IPS DF 6.9 (cell line): ENCODE measurements around the gene LAMB2.
A peak's percentile ranks its signal among the peaks of the same experiment; 100 is the strongest.

Source experiments
- DNase-seq: peaks from one replicate; pipeline ENCODE4 v3.0.0-alpha.2; 2013; ENCODE audit warnings: low read depth, low spot score
- H3K27ac ChIP-seq: one replicate; pipeline ENCODE4 v1.5.1; 2013; ENCODE audit warnings: low read length, control low read depth
- H3K27me3 ChIP-seq: 2 replicates; pipeline ENCODE4 v1.6.1; 2013; ENCODE audit warnings: mild to moderate bottlenecking, low read length; ENCODE audit not compliant: control insufficient read depth, insufficient read depth
- H3K36me3 ChIP-seq: 2 replicates; pipeline ENCODE4 v1.6.1; 2013; ENCODE audit warnings: low read length; ENCODE audit not compliant: control insufficient read depth, insufficient read depth
- H3K4me1 ChIP-seq: 2 replicates; pipeline ENCODE4 v1.6.1; 2013; ENCODE audit warnings: low read length; ENCODE audit not compliant: control insufficient read depth, insufficient read depth
- H3K4me3 ChIP-seq: 2 replicates; pipeline ENCODE4 v1.5.1; 2013; ENCODE audit warnings: mild to moderate bottlenecking, low read length
- H3K9me3 ChIP-seq: 2 replicates; pipeline ENCODE4 v1.6.1; 2013; ENCODE audit warnings: low read length, inconsistent platforms; ENCODE audit not compliant: control insufficient read depth, insufficient read depth
- WGBS: extraction: QIAGEN DNeasy Blood & Tissue Kit; methylation state at CpG from one replicate; pipeline ENCODE4 v1.1.7; 2013; ENCODE audit warnings: mixed read lengths, missing lambda C conversion rate; ENCODE audit not compliant: insufficient read length, insufficient coverage; 5-methylcytosine and 5-hydroxymethylcytosine counted together

Gene LAMB2

DNA sequence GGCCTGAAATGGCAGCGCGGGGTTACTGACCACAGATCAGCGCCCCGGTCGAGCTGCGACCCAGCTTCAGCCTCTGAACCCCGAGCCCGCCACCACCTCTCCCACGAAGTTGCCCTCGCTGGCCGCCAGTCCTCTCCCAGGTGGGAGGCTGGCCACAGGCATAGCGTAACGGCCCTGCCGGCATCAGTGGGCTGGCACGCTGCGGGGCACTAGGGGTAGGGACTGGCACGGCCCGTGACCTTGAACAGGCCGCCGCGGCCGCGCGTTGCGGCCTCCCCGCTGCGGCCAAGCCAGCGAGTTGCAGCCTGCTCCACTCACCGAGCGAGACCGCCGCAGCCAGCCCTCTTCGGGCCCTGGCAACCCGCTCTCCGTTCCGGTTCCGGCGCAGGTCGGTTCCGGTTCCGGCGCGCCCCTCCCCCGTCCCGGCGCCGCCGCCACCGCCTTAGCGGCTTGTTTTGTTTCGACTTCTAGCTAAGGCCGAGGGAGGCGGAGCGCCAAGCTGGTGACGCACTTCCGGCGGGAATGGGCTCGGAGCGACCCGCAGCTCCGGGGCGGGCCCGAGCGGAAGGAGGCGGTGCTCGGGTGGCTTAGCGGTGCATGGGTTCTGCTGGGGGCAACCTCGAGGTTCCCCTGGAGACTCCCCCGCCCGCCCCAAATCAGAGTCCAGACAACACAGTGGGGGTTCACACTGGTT lies 12.3 kb downstream of the LAMB2 start, which contains the start of gene USP19:
Gene USP19, minus strand, starts transcription at position 386 of the 694 bp plus-strand sequence. CDS start 1,678 bp downstream, outside the sequence.
- peak; percentile 78 for DNase-seq
- Histone ChIP-seq H3K4me1 (peaks cover 2% of the 10 kb centered on the region), H3K27me3 (no peaks in the 10 kb centered on the region), H3K36me3 (peaks cover 39% of the 10 kb centered on the region), H3K4me3 (peak within 1 kb of the TSS; percentile 78), H3K9me3 (no peaks in the 10 kb centered on the region), H3K27ac (no peak within 1 kb of the TSS)
- WGBS: no CpG with 5 or more reads among the region's 70 CpGs

DNA sequence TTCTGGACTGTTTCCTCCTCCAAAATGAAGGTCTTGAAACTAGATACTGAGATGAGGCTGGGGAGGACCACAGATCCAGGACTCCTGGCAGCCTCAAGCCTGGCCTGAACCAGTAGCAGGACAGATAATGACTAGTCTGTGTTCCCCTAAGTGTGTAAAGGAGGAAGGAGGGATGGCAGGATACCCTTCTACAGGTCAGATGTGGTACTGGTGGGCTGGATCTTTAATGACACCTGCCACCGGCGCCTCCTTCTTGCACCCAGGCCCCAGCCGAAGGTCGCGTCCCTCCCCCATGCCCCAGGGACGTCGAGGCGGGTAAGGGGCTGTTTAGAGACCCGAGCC lies 12.8 kb downstream of the LAMB2 start:
- H3K36me3 ChIP-seq: peaks cover 44% of the 10 kb centered on the region
- H3K27ac ChIP-seq: no peak overlapping the region
- peaks cover 2% of the 10 kb centered on the region for H3K4me1 ChIP-seq
- no CpG with 5 or more reads among the region's 9 CpGs for WGBS
- DNase-seq: no peak
- H3K9me3 ChIP-seq: no peaks in the 10 kb centered on the region
- no peaks in the 10 kb centered on the region for H3K27me3 ChIP-seq
- H3K4me3 ChIP-seq: peak overlapping the region; percentile 78; the same call in 1 of the 2 replicates

DNA sequence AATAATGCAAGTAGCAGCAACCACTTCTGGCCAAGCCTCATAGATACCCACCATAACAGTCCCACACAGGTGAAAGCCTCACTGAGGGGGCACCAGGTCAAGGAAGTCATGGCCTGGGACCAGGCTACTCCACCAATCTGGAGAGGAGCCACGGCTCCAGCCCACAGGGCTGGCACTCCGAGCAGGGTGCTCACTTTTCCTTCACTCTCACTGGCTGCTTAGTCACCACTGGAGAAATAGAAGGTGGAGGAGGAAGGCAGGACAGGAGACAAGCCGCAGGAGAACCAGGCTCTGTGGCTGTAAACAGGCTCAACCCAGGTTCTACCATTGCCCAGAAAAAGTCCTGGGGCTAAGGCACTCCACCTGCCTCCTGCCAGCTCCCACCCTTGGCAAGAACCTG lies 13.4 kb downstream of the LAMB2 start:
- H3K4me1 ChIP-seq: peaks cover 2% of the 10 kb centered on the region; the same call in 1 of the 2 replicates
- no peak overlapping the region for H3K27ac ChIP-seq
- WGBS: no CpG with 5 or more reads among the region's 3 CpGs
- no peak for DNase-seq
- H3K36me3 ChIP-seq: peaks cover 48% of the 10 kb centered on the region
- no peaks in the 10 kb centered on the region for H3K27me3 ChIP-seq
- no peak overlapping the region; the same call in 1 of the 2 replicates for H3K4me3 ChIP-seq
- H3K9me3 ChIP-seq: no peaks in the 10 kb centered on the region

DNA sequence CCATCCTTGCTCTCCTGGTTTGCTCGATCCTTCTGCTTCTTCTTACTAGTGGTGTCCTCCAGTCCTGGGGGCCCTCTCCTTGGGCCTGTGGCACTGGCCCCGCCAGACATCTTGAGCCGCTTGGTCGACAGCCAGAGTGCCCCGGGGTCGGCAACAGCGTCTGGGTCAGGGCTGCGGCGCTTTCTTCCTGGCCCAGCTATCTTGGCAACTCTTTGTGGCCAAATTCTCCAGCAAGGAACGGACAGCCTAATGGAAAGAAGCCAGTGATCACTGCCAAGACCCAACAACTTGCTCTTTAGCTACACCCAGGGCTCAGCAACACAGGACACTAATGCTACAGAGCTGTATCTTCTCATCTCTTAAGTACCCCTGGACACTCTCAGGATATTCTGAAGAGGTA lies 13.8 kb downstream of the LAMB2 start:
- H3K36me3 ChIP-seq: peaks cover 47% of the 10 kb centered on the region
- no peak for DNase-seq
- no peaks in the 10 kb centered on the region for H3K27me3 ChIP-seq
- no peak overlapping the region for H3K4me3 ChIP-seq
- WGBS: no CpG with 5 or more reads among the region's 10 CpGs
- no peaks in the 10 kb centered on the region for H3K9me3 ChIP-seq
- H3K4me1 ChIP-seq: peaks cover 2% of the 10 kb centered on the region; the same call in 1 of the 2 replicates
- no peak overlapping the region for H3K27ac ChIP-seq

DNA sequence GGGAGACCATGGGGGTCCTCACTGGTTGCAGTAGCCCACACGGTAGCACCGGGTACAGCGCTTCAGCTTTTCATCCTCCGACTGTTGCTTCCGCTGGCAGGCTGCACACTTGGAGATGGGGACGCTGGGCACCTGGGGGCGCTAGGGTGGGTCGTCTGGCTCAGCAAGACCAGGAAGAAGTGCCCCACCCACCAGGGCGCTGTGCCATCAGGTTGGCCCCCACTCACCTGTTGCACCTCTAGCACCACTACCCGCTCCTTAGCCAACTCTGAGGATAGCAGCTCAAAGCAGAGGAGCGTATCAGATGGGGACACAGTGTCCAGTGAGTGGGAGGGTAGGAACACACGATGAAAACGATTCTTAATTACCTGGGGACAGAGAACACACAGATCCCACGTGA lies 20.6 kb downstream of the LAMB2 start:
- no peaks in the 10 kb centered on the region for H3K9me3 ChIP-seq
- H3K36me3 ChIP-seq: peaks cover 75% of the 10 kb centered on the region
- no CpG with 5 or more reads among the region's 14 CpGs for WGBS
- no peaks in the 10 kb centered on the region for H3K27me3 ChIP-seq
- no peak overlapping the region for H3K4me3 ChIP-seq
- no peak for DNase-seq
- no peak overlapping the region for H3K27ac ChIP-seq
- no peaks in the 10 kb centered on the region for H3K4me1 ChIP-seq

DNA sequence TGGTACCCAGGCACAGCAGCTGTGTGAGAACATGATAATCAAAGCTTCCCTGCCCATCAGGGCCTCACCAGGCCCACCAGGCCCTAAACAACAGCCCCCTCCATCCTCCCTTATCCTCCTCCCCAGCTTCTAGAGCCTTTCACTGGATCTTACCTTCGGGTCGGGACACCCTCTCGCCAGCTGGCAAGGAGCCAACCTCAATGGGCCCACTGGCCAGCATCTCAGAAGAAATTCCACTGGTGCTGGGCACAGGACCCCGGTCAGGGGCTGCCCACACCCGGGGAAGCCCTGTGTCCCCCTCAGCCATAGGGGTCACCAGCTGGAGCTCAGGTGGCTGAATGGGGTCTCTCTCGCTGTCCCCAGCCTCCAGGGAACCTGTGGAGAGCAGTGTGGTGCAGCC lies 21.5 kb downstream of the LAMB2 start:
- no CpG with 5 or more reads among the region's 6 CpGs for WGBS
- no peaks in the 10 kb centered on the region for H3K9me3 ChIP-seq
- no peaks in the 10 kb centered on the region for H3K27me3 ChIP-seq
- H3K4me3 ChIP-seq: no peak overlapping the region
- H3K36me3 ChIP-seq: peaks cover 68% of the 10 kb centered on the region
- no peaks in the 10 kb centered on the region for H3K4me1 ChIP-seq
- H3K27ac ChIP-seq: no peak overlapping the region
- no peak for DNase-seq

DNA sequence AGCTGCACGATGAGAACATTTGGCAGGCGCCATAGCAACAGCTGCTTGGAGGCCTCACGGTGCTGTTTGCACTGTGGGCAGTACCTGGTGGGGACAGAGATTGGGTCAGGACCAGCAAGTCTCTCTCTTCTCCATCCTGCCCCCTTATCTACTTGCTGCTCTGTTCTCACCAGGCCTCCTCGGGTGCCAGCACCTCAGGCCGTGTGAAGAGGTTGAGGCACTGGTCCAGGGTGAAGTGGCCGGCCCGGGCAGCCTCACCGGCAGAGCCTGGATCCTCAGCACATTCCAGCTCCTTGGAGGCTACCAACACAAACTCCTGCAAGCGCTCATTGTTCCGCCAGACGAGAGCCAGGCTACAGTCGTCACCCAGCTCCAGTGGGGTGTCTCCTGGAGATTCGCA lies 22.1 kb downstream of the LAMB2 start:
- Histone ChIP-seq H3K9me3 (no peaks in the 10 kb centered on the region), H3K27ac (no peak overlapping the region), H3K36me3 (peaks cover 64% of the 10 kb centered on the region), H3K27me3 (no peaks in the 10 kb centered on the region), H3K4me3 (no peak overlapping the region), H3K4me1 (no peaks in the 10 kb centered on the region)
- whole genome bisulfite sequencing: no CpG with 5 or more reads among the region's 13 CpGs
- no peak for DNase-seq

DNA sequence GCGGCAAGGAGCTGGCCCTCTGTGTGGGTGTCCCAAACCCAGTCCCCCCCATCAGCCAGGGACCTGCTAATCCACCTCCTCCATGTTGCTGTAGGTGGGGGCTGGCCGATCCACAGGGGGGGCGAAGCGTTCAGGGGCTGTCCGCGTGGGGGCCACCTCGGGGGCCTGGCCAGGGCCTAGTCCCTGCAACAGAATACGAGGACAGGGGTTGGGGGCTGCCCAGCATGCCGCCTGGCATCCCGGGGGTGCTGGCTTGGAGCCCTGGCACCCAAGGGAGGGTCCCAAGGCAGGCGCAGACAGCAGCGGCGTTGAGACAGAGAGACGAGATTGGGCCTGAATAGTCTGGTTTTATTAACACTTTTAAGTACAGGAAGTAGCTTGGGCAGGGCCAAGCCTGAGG lies 24.5 kb downstream of the LAMB2 start:
- H3K27ac ChIP-seq: no peak overlapping the region
- H3K36me3 ChIP-seq: peaks cover 43% of the 10 kb centered on the region
- no CpG with 5 or more reads among the region's 14 CpGs for WGBS
- DNase-seq: no peak
- peaks cover 1% of the 10 kb centered on the region; the same call in 1 of the 2 replicates for H3K4me1 ChIP-seq
- no peak overlapping the region for H3K4me3 ChIP-seq
- no peaks in the 10 kb centered on the region for H3K27me3 ChIP-seq
- H3K9me3 ChIP-seq: no peaks in the 10 kb centered on the region

DNA sequence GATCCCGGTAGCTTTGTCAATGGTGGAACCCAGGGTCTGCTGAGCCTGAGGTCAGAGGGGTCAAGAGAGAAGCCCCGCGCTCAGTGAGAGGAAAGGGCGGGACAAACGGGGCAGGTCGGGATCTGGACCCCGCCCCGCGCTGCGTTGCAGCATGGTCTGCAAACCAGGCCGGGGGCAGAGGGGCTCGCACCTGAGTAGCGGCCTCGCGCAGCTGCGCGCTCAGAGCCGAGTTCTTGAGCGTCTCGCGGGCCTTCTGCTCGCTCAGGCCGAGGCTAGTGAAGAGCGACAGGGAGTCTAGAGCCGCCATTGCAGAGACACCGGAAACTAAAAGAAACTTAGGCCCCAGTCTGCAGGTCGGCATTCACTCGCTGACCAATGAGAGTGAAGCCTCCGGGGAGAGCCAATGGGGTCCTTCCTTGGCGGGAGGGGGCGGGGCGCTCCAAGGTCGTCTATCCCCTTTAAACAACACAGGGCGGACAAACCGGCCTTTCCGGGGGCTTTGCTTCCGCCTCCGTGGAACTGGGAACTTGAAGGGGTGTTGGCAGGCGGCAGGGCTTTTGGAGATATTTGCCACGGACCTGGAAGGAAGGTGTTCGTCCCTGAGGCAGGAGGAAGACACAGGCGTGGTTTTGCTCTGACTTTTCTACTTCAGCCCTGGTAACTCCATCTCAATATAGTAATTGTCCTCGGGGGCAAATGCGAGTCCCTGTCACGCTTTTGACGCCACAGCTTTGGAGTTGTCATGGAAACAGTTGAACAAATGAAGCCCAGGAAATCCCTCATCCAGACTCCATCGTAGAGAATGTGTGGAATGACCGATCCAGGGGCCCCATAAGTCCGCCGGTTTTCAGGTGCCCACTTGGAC lies 28.2 kb downstream of the LAMB2 start, which contains the start of gene QARS1:
Gene QARS1, minus strand, starts transcription at position 331 of the 865 bp plus-strand sequence. Its CDS starts 24 bp downstream, at position 307.
- Histone ChIP-seq H3K27ac (no peak within 1 kb of the TSS), H3K27me3 (no peaks in the 10 kb centered on the region), H3K4me1 (peaks cover 1% of the 10 kb centered on the region; the same call in 1 of the 2 replicates), H3K9me3 (no peaks in the 10 kb centered on the region), H3K4me3 (peak within 1 kb of the TSS; percentile 83; the same call in 1 of the 2 replicates), H3K36me3 (peaks cover 32% of the 10 kb centered on the region)
- WGBS: no CpG with 5 or more reads among the region's 50 CpGs
- peak; percentile 71 for DNase-seq

DNA sequence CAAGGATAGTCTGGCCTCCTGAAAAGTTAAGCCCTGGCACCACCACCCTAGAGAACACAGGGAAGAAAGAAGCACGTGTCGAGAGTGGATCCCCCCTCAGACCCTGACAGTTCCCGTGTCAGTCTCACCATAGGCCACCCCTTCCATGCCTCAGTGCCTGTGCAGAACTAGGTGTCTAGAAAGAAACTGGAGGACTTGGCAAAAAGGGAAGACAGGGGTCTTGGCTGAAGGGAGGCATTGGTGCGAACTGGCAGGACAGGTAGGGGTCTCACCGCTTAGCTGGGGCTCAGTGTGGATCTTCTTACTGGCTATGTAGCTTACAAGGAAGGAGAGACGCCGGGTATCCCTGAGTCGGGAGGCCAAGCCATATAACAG lies 28.8 kb downstream of the LAMB2 start:
- DNase-seq: no peak
- Histone ChIP-seq H3K4me1 (peaks cover 1% of the 10 kb centered on the region; the same call in 1 of the 2 replicates), H3K27ac (no peak overlapping the region), H3K4me3 (peak overlapping the region; percentile 83; the same call in 1 of the 2 replicates), H3K9me3 (no peaks in the 10 kb centered on the region), H3K36me3 (peaks cover 36% of the 10 kb centered on the region), H3K27me3 (no peaks in the 10 kb centered on the region)
- no CpG with 5 or more reads among the region's 8 CpGs for WGBS
